GM18870 (cell line): ENCODE results near the gene CASK.
A peak's percentile ranks its signal among the peaks of the same experiment; 100 is the strongest.

Experiments
- ATAC-seq: cut with Tn5 transposase; IDR thresholded peaks from one replicate; pipeline ENCODE4 v1.9.1; 2021; ENCODE audit warnings: moderate library complexity; ENCODE audit not compliant: unreplicated experiment

Gene CASK

GRCh38 chrX:41590641-41591040 lies 332.7 kb downstream of the CASK start:
- no peak for ATAC-seq

DNA sequence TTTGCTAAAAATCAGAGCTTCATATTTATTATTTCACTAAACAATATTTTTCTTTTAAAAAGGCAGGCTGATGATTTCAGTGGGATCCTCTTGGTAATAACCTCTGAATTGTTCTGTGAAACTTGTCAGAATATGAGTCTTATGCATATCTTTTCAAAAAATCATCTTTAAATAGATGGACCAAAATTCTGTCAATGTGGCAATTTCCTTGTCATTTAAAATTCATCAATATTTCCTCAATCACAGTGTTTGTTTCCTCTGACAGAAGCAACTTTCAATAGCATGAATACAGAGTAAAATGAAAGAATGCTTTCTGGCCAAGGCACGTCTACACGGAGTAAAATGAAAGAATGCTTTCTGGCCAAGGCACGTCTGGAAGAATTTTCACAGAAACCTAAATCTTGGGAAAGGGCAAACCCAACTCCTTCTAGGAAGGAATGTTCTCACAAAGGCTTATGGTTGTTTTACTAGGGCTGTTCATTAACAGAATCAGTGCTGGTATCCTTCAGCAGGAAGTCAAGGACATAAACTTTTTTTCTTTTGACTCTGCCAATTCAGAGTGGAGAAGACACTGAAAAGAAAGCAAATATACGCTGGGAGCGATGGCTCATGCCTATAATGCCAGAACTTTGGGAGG lies 333.6 kb downstream of the CASK start:
- ATAC-seq: no peak

GRCh38 chrX:41588271-41588670 lies 335.1 kb downstream of the CASK start:
- ATAC-seq: no peak

- no peak for ATAC-seq
These were observed 342.8 kb downstream of the CASK start for GRCh38 chrX:41580423-41581064.

DNA sequence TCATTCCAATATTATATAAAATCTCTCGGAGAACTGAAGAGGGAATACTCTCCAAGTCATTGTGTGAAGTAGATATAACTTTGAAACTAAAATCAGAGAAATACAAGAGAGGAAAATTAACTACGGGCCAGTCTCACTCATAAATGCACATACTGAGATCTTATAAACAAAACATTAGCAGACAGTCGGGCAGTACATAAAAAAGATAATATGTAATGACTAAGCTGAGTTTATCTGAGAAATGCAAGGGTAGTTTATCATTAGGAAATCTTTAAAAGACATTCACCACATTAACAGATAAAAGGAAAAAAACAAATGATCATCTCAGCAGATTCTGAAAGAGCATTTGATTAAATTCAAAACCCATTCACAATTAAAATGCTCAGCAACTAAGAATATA lies 359.5 kb downstream of the CASK start:
- no peak for ATAC-seq

DNA sequence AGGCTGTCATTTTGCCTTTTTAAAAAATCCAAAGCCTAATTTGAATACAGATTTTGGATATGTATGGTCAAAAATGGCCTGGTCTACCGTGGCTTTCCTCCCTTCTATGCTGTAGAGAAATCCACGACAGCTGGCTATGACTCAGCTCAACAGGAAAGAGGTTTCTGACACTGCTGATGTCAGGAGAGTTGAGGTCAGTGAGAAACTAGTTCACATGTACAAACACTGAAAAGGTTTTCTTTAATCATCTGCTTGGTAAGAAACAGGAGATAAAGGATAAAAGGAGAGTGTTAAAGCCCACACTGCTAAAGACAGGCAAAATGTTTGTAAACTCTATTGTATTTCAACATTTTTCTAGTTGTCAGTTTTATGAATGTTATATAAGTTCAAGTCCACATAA lies 362.3 kb downstream of the CASK start:
- peak; percentile 83 for ATAC-seq

DNA sequence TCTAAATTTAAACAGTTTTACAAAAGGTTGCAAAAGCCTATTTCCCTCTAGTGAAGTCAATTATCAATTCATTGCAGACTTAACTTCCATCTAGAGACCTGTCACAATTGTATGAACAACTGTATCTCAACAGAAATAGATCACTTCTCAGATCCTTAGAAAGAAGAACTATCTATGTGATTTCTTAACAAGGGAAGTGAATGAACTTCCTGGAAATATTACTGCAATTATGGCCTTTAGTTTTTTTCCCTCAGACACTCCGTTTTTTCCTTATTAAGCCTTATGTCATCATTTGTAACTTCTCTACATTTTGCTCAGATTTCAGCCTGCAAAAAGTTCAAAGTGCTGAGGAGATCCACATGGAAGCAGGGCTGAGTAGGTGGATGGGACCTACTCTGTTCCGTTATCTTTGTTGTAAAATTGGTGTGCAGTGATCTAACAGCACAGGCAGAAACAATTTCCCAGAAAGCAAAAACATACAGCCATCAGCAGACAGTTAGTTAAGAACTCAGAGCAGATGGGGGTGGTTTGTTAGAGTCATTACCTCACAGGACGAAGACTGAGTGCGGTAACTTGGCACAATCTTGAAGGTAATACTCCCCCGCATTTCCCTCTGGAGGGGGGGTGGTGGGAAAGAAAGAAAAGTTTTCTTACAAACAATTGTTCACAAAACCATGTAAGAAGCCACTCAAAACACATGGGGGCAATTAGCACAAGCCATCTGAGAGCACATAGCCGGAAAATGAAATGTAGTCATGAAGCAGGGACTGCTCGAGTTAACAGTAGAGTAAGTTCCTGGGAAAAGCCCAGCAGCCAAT lies 363.9 kb downstream of the CASK start:
- ATAC-seq: no peak

- no peak for ATAC-seq
These were observed 364.8 kb downstream of the CASK start for GRCh38 chrX:41558531-41558930.

- ATAC-seq: no peak
These were observed 366.4 kb downstream of the CASK start for GRCh38 chrX:41556958-41557357.

- ATAC-seq: no peak
These were observed 369.7 kb downstream of the CASK start for GRCh38 chrX:41553688-41554087.

- no peak for ATAC-seq
These were observed 374.9 kb downstream of the CASK start for GRCh38 chrX:41548411-41548810.

- ATAC-seq: no peak
These were observed 379.7 kb downstream of the CASK start for GRCh38 chrX:41543668-41544067.

DNA sequence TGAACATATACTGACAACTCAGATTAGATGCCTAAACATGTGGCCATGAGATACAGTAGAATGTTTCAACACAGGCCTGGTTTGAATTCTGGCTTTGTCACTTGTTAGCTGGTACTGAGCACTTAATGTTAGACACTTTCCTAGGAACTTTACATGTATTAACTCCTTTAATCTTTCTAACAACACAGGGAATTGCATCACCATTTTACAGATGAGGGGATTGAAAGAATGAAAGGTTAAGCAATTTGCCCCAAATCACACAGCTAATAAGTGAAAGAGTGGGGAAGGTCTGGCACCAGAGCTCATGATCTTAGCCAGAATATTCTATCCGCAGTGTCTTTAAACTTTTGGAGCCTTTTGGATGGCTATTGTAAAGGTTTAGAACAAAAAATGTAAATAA lies 380.3 kb downstream of the CASK start:
- ATAC-seq: no peak

- no peak for ATAC-seq
These were observed 380.8 kb downstream of the CASK start for GRCh38 chrX:41542536-41542935.

- no peak for ATAC-seq
These were observed 381.2 kb downstream of the CASK start for GRCh38 chrX:41542135-41542534.

DNA sequence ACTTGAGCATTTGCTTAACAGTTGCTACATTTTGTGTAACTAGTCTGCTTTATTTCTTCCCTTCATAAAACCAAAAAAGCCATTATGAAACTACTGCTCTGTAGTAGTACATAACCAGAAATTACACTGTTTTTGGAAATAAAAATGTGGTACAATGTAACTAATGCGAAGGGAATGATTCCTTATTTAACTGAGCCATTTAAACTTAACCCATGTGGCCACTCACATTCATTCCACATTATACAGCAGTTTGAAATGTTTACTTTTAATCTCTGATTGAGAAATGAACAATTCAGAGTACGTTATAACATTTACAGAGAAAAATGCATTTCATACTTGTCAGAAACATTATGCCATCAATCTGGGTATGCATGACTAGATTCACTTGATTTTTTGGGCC lies 382.0 kb downstream of the CASK start:
- ATAC-seq: no peak

- ATAC-seq: no peak
These were observed 384.6 kb downstream of the CASK start for GRCh38 chrX:41538707-41539106.

DNA sequence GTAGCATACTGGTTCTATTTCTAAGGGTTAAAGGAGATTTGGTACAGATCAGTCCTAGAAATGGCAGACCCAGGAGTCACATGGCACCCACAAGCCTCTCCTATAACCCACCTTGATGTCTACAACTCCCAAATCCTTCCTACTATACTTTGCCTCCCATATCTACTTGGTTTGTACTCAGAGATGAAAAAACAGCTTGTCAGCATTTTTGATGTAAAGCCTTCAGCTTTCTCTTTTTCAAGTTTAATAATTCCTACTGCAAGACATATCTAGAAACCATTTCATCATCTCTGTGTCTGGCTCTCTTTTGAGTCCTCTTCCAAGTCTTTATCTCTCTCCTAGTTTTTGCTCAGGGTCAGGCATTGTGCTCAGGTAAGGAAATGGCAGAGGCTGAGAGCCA lies 393.3 kb downstream of the CASK start:
- ATAC-seq: no peak

- no peak for ATAC-seq
These were observed 394.1 kb downstream of the CASK start for GRCh38 chrX:41529221-41529620.

DNA sequence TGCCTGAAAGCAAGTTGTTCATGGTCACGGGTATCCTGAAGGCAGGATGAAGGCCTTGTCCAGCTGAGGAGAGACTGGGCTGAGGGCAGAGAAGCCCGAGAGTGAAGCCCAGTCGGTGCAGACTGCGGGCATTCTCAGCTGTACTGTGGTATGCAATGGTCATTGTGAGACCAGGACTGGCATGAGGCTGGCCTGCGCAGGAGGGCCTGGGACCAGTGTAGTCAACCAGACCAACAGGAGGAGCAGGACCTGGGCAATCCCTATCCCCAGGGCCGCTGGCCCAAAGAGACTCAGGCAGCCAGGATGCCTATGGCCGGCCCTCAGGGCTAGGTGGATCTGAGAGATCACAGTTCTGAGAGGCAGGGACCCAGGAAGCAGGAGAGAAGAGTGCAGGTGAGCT lies 394.6 kb downstream of the CASK start:
- no peak for ATAC-seq

DNA sequence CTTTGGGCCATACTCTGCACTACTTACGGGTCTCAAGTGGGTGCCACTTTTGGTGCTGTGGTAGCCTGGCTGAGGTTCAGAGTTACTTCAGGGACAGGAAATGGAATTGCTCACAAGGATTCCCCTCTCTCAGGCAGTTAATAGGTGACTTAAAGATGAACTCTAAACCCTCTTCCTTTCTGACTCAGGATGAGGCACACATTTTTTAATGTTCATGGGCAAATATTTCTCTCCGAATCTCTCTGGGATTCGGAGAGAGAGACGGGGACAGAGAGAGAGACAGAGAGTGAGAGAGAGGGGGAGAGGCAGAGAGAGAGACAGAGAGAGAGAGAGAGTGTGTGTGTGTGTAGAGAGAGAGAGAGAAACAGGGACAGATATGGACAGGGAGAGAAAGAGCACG lies 396.4 kb downstream of the CASK start:
- ATAC-seq: peak; percentile 62

DNA sequence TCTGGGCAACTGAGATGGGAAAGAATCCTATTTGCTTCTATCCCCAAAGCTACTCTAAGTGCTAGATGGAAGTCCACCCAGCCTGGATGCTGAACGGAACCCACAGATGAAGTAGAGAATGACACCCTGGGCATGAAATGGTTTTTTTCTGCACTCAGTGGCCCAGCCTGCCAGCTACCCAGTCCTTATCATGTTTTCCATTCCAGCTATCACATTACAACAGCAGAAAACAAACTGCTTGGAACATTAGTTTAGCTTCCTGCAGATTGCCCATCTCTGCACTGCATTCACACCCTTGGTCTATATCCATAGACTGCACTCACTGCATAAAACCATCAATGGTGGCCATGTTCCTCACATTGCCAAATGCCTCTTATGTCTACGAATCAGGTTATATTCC lies 397.1 kb downstream of the CASK start:
- no peak for ATAC-seq
